GM12878 (cell line): ENCODE data around the gene PPP2R3C. TPM values are rescaled to one million over a fixed set of nuclear protein-coding genes. Genes with fewer than 3 reads are reported as not detected.

ENCODE experiments used
- EP300 ChIP-seq, 2 experiments: fragments of 150-350 bp in 1 of 2; IDR thresholded peaks; 2 replicates each; pipeline ENCODE4 v1.6.1; 2011 to 2012; ENCODE audit warnings: low read depth in 2 of 2, low read length in 2 of 2, borderline replicate concordance in 1 of 2, improper control_type of control experiment in 1 of 2, inconsistent platforms in 1 of 2; ENCODE audit not compliant: control insufficient read depth in 1 of 2
- SMAD1 ChIP-seq: fragments of 450-650 bp; IDR thresholded peaks from 2 replicates; pipeline ENCODE4 v1.6.1; 2018; ENCODE audit warnings: mild to moderate bottlenecking, low read depth; ENCODE audit not compliant: partially characterized antibody
- SREBF1 ChIP-seq: IDR thresholded peaks from 2 replicates; pipeline ENCODE4 v1.6.1; 2012; ENCODE audit warnings: mild to moderate bottlenecking, low read length
- polyA plus RNA-seq, 11 experiments: library from polyadenylated mRNA; depleted of rRNA in 4 of 11; unstranded in 6 of 11; stranded (reverse) in 5 of 11; fragments of >200 nt; fragmentation: Nextera tagmentation in 4 of 11; fragmentation: Illumina TruSeq in 1 of 11; extraction: Ambion mirVana in 4 of 11; extraction: Trizol in 1 of 11; gene quantifications; 1 replicate in 1 of 11; 2 replicates in 10 of 11; pipeline versions ENCODE4 v1.2.1 to v1.2.3, GENCODE V29; 2011 to 2016; ENCODE audit warnings: inconsistent platforms in 2 of 11, missing spikeins in 2 of 11, low read depth in 1 of 11
- total RNA-seq, 4 experiments: library from RNA; depleted of rRNA in 3 of 4; stranded (reverse); fragments of >200 nt in 3 of 4; fragmentation: Illumina TruSeq in 1 of 4; extraction: Trizol in 1 of 4; gene quantifications; 2 replicates each; pipeline versions ENCODE4 v1.2.1 to v1.2.3, GENCODE V29; 2013 to 2021
- TF ChIP-seq, protein P1 (sequence below): fragments of 150-350 bp; IDR thresholded peaks from 2 replicates; pipeline ENCODE4 v1.6.1; 2016; ENCODE audit warnings: low read depth, low read length
- TF ChIP-seq, protein P2 (sequence below): fragments of 450-650 bp; IDR thresholded peaks from 2 replicates; pipeline ENCODE4 v1.6.1; 2018; ENCODE audit warnings: borderline replicate concordance, mild to moderate bottlenecking; ENCODE audit not compliant: partially characterized antibody
- TF ChIP-seq, protein P3 (sequence below): fragments of 450-650 bp; IDR thresholded peaks from 2 replicates; pipeline ENCODE4 v1.6.1; 2014; ENCODE audit warnings: mild to moderate bottlenecking
- TF ChIP-seq, protein P4 (sequence below): fragments of 450-650 bp; IDR thresholded peaks from 2 replicates; pipeline ENCODE4 v1.6.1; 2017; ENCODE audit warnings: mild to moderate bottlenecking, low read depth, inconsistent platforms; ENCODE audit not compliant: poor library complexity, severe bottlenecking

PPP2R3C gene
- total and polyA plus RNA-seq, 10 of the 15 experiments (the other 5 are each of a cell fraction or from before 2014, with no cell fraction given) = 27.6 to 80.5 (median 42.9) TPM

DNA sequence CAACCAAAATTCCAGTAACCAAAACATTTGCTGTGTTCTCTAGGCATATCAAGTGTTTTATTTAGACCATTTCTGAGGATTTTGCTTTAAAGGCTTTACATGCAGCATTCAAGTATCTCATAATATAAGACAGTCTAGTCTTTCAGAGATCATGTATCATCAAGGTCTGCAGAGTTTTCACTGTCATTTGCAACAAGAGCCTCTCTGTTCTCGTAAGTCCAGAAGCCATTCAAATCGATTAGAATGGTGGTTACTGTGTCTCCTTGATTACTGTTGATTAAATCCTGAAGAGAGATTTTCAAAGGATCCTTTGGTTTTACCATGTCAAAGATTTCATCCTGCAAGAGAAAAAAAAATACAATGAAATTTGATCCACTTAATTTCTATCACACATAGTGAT lies 36.3 kb downstream of the PPP2R3C start (continued):
- TF ChIP-seq, protein P1, sequence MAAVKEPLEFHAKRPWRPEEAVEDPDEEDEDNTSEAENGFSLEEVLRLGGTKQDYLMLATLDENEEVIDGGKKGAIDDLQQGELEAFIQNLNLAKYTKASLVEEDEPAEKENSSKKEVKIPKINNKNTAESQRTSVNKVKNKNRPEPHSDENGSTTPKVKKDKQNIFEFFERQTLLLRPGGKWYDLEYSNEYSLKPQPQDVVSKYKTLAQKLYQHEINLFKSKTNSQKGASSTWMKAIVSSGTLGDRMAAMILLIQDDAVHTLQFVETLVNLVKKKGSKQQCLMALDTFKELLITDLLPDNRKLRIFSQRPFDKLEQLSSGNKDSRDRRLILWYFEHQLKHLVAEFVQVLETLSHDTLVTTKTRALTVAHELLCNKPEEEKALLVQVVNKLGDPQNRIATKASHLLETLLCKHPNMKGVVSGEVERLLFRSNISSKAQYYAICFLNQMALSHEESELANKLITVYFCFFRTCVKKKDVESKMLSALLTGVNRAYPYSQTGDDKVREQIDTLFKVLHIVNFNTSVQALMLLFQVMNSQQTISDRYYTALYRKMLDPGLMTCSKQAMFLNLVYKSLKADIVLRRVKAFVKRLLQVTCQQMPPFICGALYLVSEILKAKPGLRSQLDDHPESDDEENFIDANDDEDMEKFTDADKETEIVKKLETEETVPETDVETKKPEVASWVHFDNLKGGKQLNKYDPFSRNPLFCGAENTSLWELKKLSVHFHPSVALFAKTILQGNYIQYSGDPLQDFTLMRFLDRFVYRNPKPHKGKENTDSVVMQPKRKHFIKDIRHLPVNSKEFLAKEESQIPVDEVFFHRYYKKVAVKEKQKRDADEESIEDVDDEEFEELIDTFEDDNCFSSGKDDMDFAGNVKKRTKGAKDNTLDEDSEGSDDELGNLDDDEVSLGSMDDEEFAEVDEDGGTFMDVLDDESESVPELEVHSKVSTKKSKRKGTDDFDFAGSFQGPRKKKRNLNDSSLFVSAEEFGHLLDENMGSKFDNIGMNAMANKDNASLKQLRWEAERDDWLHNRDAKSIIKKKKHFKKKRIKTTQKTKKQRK = no peak
- no peak for TF ChIP-seq SMAD1
- TF ChIP-seq, protein P2, sequence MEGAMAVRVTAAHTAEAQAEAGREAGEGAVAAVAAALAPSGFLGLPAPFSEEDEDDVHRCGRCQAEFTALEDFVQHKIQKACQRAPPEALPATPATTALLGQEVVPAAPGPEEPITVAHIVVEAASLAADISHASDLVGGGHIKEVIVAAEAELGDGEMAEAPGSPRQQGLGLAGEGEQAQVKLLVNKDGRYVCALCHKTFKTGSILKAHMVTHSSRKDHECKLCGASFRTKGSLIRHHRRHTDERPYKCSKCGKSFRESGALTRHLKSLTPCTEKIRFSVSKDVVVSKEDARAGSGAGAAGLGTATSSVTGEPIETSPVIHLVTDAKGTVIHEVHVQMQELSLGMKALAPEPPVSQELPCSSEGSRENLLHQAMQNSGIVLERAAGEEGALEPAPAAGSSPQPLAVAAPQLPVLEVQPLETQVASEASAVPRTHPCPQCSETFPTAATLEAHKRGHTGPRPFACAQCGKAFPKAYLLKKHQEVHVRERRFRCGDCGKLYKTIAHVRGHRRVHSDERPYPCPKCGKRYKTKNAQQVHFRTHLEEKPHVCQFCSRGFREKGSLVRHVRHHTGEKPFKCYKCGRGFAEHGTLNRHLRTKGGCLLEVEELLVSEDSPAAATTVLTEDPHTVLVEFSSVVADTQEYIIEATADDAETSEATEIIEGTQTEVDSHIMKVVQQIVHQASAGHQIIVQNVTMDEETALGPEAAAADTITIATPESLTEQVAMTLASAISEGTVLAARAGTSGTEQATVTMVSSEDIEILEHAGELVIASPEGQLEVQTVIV = no peak
- TF ChIP-seq, protein P3, sequence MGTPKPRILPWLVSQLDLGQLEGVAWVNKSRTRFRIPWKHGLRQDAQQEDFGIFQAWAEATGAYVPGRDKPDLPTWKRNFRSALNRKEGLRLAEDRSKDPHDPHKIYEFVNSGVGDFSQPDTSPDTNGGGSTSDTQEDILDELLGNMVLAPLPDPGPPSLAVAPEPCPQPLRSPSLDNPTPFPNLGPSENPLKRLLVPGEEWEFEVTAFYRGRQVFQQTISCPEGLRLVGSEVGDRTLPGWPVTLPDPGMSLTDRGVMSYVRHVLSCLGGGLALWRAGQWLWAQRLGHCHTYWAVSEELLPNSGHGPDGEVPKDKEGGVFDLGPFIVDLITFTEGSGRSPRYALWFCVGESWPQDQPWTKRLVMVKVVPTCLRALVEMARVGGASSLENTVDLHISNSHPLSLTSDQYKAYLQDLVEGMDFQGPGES = no peak
- TF ChIP-seq SREBF1 = no peak
- TF ChIP-seq EP300 (IDR thresholded peaks at IDR 0.05; ENCODE audit: borderline replicate concordance in 1 of 2, control insufficient read depth in 1 of 2, low read depth in 2 of 2, low read length in 2 of 2) = no peak
- TF ChIP-seq, protein P4, sequence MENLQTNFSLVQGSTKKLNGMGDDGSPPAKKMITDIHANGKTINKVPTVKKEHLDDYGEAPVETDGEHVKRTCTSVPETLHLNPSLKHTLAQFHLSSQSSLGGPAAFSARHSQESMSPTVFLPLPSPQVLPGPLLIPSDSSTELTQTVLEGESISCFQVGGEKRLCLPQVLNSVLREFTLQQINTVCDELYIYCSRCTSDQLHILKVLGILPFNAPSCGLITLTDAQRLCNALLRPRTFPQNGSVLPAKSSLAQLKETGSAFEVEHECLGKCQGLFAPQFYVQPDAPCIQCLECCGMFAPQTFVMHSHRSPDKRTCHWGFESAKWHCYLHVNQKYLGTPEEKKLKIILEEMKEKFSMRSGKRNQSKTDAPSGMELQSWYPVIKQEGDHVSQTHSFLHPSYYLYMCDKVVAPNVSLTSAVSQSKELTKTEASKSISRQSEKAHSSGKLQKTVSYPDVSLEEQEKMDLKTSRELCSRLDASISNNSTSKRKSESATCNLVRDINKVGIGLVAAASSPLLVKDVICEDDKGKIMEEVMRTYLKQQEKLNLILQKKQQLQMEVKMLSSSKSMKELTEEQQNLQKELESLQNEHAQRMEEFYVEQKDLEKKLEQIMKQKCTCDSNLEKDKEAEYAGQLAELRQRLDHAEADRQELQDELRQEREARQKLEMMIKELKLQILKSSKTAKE = no peak
